ENCODE data around the gene FAM83E. TPM values are rescaled to one million over a fixed set of nuclear protein-coding genes. Genes with fewer than 3 reads are reported as not detected.

The FAM83E gene
- total and polyA plus RNA-seq, 8 donors = 1.2 to 3.4 (median 2.6) TPM

GRCh38 chr19:48654299-48655059 is 39.6 kb upstream of the FAM83E start:
- no peaks in the 10 kb centered on the region for H3K4me1 ChIP-seq
- no peak overlapping the region for H3K27ac ChIP-seq
- DNase-seq (no peak), ATAC-seq (no peak), FAIRE-seq (no peak)
- H3K36me3 ChIP-seq = no peaks in the 10 kb centered on the region
- H3K4me3 ChIP-seq = no peak overlapping the region
- H3K27me3 ChIP-seq = no peaks in the 10 kb centered on the region
- no peaks in the 10 kb centered on the region for H3K9me3 ChIP-seq
- intact Hi-C loops (cut with DNase I) = loop anchor here in 1 of 3 donors (10.0 kb wide), 1 partner anchor 180 kb away; the partner anchor contains the start of gene HSD17B14
- 46 to 55% methylated on average over 11 of the region's 11 CpGs for whole genome bisulfite sequencing, 2 donors
- TF ChIP-seq, protein P1, sequence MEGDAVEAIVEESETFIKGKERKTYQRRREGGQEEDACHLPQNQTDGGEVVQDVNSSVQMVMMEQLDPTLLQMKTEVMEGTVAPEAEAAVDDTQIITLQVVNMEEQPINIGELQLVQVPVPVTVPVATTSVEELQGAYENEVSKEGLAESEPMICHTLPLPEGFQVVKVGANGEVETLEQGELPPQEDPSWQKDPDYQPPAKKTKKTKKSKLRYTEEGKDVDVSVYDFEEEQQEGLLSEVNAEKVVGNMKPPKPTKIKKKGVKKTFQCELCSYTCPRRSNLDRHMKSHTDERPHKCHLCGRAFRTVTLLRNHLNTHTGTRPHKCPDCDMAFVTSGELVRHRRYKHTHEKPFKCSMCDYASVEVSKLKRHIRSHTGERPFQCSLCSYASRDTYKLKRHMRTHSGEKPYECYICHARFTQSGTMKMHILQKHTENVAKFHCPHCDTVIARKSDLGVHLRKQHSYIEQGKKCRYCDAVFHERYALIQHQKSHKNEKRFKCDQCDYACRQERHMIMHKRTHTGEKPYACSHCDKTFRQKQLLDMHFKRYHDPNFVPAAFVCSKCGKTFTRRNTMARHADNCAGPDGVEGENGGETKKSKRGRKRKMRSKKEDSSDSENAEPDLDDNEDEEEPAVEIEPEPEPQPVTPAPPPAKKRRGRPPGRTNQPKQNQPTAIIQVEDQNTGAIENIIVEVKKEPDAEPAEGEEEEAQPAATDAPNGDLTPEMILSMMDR (IDR thresholded peaks at IDR 0.05) = no peak

- TF ChIP-seq, protein P1 (IDR thresholded peaks at IDR 0.05) = no peak
- Histone ChIP-seq H3K36me3 (no peaks in the 10 kb centered on the region), H3K27me3 (no peaks in the 10 kb centered on the region), H3K4me3 (no peak overlapping the region), H3K9me3 (no peaks in the 10 kb centered on the region), H3K27ac (no peak overlapping the region), H3K4me1 (no peaks in the 10 kb centered on the region)
- WGBS, 2 donors = 77 to 93% methylated on average over 5 of the region's 5 CpGs
- FAIRE-seq (no peak), DNase-seq (no peak), ATAC-seq (no peak)
- intact Hi-C loops (cut with DNase I) = loop anchor here in 1 of 3 donors (10.0 kb wide), 1 partner anchor 183 kb away; the partner anchor contains the start of gene HSD17B14
These were observed 36.8 kb upstream of the FAM83E start for GRCh38 chr19:48651683-48652048.

DNA sequence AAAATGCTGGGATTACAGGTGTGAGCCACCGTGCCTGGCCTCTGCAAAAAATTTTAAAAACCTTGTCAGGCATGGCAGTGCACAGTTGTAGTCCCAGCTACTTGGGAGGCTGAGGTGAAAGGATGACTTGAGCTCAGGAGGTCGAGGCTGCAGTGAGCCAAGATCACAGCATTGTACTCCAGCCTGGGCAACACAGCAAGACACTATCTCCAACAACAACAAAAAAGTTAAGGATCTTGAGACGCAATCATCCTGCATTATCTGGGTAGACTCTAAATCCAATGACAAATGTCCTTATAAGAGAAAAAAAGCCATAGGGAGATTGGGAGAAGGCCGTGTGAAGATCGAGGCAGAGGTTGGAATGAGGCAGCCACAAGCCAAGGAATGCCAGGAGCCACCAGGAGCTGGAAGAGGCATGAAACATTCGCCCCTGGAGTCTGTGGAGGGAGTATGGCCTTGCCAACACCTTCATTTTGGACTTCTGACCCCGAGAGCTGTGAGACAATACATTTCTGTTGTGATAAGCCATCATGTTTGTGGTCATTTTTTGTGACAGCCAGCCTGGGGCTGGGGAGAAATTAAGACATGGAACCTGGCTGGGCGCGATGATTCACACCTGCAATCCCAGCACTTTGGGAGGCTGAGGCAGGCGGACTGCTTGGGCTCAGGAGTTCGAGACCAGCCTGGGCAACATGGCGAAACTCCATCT is 36.3 kb upstream of the FAM83E start:
- intact Hi-C loops (cut with DNase I) = loop anchor here in 1 of 3 donors (10.0 kb wide), 1 partner anchor 184 kb away; the partner anchor contains the start of gene HSD17B14
- H3K27me3 ChIP-seq = no peaks in the 10 kb centered on the region

DNA sequence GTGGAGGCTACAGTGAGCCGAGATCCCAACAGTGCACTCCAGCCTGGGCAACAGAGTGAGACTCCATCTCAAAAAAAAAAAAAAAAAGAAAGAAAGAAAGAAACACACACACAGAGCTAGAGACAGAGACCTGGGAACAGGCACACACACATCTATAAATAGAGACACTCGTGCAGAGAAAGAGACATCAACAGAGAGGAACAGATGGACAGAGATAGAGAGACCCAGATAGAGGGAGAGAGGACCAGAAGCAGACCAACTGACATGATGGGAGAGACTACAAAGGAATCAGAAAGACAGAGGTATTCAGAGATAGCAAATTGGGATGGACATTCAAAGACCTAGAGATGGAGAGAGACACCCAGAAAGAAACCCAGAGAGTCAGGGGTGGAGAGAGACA is 33.3 kb upstream of the FAM83E start:
- no peaks in the 10 kb centered on the region for H3K36me3 ChIP-seq
- WGBS, 2 donors = 68 to 70% methylated on average over 2 of the region's 2 CpGs
- TF ChIP-seq, protein P1 (IDR thresholded peaks at IDR 0.05) = no peak
- no peak overlapping the region for H3K27ac ChIP-seq
- no peak for ATAC-seq
- no peaks in the 10 kb centered on the region for H3K9me3 ChIP-seq
- FAIRE-seq = no peak
- H3K27me3 ChIP-seq = no peaks in the 10 kb centered on the region
- DNase-seq = no peak
- intact Hi-C loops (cut with DNase I) = loop anchor here in 1 of 3 donors (10.0 kb wide), 1 partner anchor 197 kb away; no protein-coding TSS in a partner anchor
- peaks cover 0 to 3% (median 0%) of the 10 kb centered on the region in 3 donors for H3K4me1 ChIP-seq
- no peak overlapping the region for H3K4me3 ChIP-seq

More for the DNA sequence above, 36.3 kb upstream of the FAM83E start:
- DNase-seq = no peak
- FAIRE-seq = no peak
- TF ChIP-seq, protein P1 (IDR thresholded peaks at IDR 0.05) = no peak
- Histone ChIP-seq H3K9me3 (no peaks in the 10 kb centered on the region), H3K4me3 (no peak overlapping the region), H3K4me1 (no peaks in the 10 kb centered on the region), H3K36me3 (no peaks in the 10 kb centered on the region), H3K27ac (no peak overlapping the region)
- 86 to 89% methylated on average over 12 of the region's 12 CpGs for WGBS, 2 donors
- no peak for ATAC-seq
